ENCODE measurements around the gene PDE8A.
A peak's percentile ranks its signal among the peaks of the same experiment; 100 is the strongest.

Gene PDE8A

DNA sequence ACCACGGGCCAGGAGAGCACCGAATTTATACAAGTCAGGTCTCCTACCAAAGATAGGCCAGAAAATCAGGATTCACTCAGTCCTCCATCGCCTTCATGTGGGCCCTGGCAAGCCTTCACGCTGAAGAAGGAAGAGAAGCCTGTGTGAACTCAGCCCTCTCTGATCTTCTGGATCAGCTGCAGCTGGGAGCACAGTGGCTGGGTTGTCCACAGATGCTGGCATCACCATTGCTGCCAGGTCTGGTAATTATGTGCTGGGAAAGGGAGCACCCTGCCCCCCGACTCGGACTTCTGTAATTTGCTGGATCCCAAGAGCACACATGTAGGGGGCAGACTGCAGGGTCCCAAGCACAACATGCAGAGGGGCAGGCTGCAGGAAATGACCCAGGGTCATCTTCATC, 12.4 kb upstream of the PDE8A start:
- no peak overlapping the region for H3K27ac ChIP-seq

GRCh38 chr15:84970843-84971242, 10.8 kb upstream of the PDE8A start:
- no peak for TF ChIP-seq Cebpa-rat (IDR thresholded peaks at IDR 0.05)

More for the DNA sequence above, 12.4 kb upstream of the PDE8A start:
- Histone ChIP-seq H3K9me3 (replicated peaks in 1 of 11) (peaks cover 19 to 40% (median 31%) of the 10 kb centered on the region in 11 experiments), H3K27me3 (no peaks in the 10 kb centered on the region), H4K20me1 (no peaks in the 10 kb centered on the region), H3K36me3 (no peaks in the 10 kb centered on the region), H3K9ac (no peak overlapping the region), H3K4me1 (peaks cover 0 to 29% (median 14%) of the 10 kb centered on the region in 10 experiments; a peak in 15 of 20 replicates), H3K4me3 (no peak overlapping the region), H3K4me2 (no peak overlapping the region)
- no peak for TF ChIP-seq Cebpa-rat (IDR thresholded peaks at IDR 0.05)

DNA sequence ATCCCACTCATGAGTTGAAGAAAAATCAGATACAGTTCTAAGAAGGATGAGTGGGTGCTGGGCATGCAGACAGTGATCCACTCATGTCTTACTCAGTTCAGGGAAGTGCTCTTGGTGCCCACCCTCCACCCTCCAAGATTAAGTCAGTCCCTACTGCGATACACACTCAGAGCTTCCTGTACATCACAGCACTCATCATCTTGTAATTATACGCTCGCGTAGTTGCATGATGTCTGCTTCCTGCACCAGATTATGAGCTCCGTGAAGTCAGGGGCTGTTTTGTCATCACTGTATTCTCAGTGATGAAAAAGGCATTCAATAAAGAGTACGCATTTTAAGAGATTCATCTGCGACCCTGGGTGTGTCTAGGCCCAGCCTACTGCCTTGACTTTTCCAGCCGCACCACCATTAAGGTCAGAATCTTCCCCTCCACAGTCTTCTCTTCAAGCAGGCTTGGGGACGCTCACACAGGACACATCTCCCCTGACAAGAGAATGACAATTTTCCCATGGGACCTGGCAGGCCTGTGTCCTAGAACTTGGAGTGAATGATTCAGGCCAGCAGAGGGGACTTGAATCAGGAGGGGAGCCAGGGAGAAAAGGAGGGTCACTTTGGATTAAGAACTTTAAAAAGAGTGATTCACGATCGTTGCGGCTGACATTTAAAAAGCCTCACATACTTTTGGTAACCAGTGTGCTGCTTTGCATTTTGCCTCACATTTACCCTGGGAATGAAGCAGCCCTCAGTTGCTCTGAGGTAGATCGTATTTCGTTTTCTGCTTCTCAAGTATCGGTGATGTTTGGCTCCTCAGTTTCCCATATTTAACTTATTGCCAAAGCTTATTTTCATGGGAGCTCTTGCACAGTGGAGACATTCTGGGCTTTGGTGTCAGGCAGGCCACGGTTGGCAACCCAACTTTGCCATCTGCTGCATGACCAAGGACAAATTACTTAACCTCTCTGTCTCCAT, 7.9 kb upstream of the PDE8A start:
- Histone ChIP-seq H3K4me3 (no peak overlapping the region), H3K36me3 (no peaks in the 10 kb centered on the region), H3K4me2 (peak overlapping the region in 2 of 11 experiments; percentile 18 to 29; a peak in 3 of 22 replicates), H3K4me1 (peaks cover 0 to 16% (median 0%) of the 10 kb centered on the region in 10 experiments; a peak in 7 of 20 replicates), H3K27ac (no peak overlapping the region), H3K9ac (no peak overlapping the region), H4K20me1 (no peaks in the 10 kb centered on the region; a peak in 1 of 22 replicates), H3K9me3 (replicated peaks in 1 of 11) (peaks cover 0 to 2% (median 0%) of the 10 kb centered on the region in 11 experiments; a peak in 4 of 22 replicates), H3K27me3 (peaks cover 0 to 12% (median 6%) of the 10 kb centered on the region in 11 experiments; a peak in 16 of 22 replicates)
- TF ChIP-seq Cebpa-rat (IDR thresholded peaks at IDR 0.05), result no peak

More at GRCh38 chr15:84970843-84971242, 10.8 kb upstream of the PDE8A start:
- Histone ChIP-seq H3K9me3 (replicated peaks in 1 of 11) (peaks cover 8 to 24% (median 18%) of the 10 kb centered on the region in 11 experiments; a peak in 17 of 22 replicates), H3K4me2 (peak overlapping the region in 1 of 11 experiments; percentile 37; a peak in 1 of 22 replicates), H3K27me3 (no peaks in the 10 kb centered on the region), H3K4me1 (peaks cover 0 to 26% (median 12%) of the 10 kb centered on the region in 10 experiments; a peak in 15 of 20 replicates), H3K9ac (no peak overlapping the region), H4K20me1 (no peaks in the 10 kb centered on the region), H3K4me3 (no peak overlapping the region), H3K36me3 (no peaks in the 10 kb centered on the region), H3K27ac (no peak overlapping the region)

DNA sequence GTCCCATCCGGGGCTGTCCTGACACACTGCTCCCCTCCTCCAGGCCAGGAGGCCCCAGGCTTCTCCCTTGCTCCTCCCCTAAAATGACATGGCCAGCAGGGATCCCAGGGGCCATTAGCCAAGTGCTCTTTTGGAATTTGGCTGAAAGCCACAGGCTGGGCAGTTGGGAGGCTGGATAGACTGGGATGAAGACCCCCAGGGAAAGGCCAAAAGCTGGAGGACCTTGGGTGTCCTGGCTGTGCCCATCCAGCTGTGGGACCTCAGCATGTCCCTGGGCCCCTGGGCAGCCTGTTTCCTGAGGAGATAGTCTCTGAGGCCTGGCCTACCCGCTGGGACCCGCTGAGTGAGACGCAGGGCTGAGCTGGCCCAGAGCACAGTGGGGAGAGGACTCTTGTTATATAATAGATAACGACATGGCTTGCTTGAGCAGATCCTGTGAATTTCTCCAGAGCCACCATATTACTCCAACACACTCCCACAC, 5.7 kb upstream of the PDE8A start:
- Histone ChIP-seq H4K20me1 (no peaks in the 10 kb centered on the region; a peak in 1 of 22 replicates), H3K36me3 (no peaks in the 10 kb centered on the region), H3K27ac (no peak overlapping the region), H3K9me3 (replicated peaks in 1 of 11) (no peaks in the 10 kb centered on the region), H3K4me2 (no peak overlapping the region), H3K4me1 (peaks cover 0 to 17% (median 6%) of the 10 kb centered on the region in 10 experiments; a peak in 13 of 20 replicates), H3K27me3 (peaks cover 6 to 26% (median 19%) of the 10 kb centered on the region in 11 experiments; a peak in 21 of 22 replicates), H3K9ac (no peak overlapping the region), H3K4me3 (no peak overlapping the region)
- TF ChIP-seq Cebpa-rat (IDR thresholded peaks at IDR 0.05), result no peak

DNA sequence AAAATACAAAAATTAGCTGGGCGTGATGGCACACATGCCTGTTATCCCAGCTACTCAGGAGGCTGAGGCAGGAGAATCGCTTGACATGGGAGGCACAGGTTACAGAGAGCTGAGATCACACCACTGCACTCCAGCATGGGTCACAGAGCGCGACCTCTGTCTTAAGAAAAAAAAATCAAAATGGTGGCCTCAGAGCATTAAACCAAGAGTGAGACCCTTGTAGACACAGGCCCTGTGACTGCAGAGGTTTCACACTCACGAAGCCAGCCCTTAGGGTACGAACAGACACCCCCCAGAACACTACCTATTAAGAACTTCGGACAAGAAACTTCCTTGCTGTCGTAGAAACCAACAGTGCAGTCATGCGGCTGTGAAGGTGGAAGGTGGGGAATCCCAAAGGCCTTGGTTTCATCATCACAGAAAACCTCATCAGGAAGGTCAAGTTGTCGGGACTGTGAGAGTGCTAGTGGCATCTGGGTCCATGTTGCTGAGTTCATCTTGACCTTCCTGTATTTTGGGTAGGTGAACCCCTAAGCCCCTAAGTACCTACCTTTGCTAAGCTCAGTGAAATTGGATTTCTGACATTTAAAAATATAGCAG, 4.8 kb upstream of the PDE8A start:
- peaks cover 0 to 5% (median 0%) of the 10 kb centered on the region in 11 experiments; a peak in 7 of 22 replicates for H4K20me1 ChIP-seq
- no peak overlapping the region for H3K4me3 ChIP-seq
- no peaks in the 10 kb centered on the region for H3K36me3 ChIP-seq
- H3K9me3 ChIP-seq (replicated peaks in 1 of 11), result no peaks in the 10 kb centered on the region
- H3K27me3 ChIP-seq, result peaks cover 6 to 34% (median 25%) of the 10 kb centered on the region in 11 experiments; a peak in 21 of 22 replicates
- H3K4me1 ChIP-seq, result peaks cover 0 to 17% (median 7%) of the 10 kb centered on the region in 10 experiments; a peak in 15 of 20 replicates
- no peak overlapping the region for H3K4me2 ChIP-seq
- no peak for TF ChIP-seq Cebpa-rat (IDR thresholded peaks at IDR 0.05)
- no peak overlapping the region for H3K9ac ChIP-seq
- no peak overlapping the region for H3K27ac ChIP-seq

DNA sequence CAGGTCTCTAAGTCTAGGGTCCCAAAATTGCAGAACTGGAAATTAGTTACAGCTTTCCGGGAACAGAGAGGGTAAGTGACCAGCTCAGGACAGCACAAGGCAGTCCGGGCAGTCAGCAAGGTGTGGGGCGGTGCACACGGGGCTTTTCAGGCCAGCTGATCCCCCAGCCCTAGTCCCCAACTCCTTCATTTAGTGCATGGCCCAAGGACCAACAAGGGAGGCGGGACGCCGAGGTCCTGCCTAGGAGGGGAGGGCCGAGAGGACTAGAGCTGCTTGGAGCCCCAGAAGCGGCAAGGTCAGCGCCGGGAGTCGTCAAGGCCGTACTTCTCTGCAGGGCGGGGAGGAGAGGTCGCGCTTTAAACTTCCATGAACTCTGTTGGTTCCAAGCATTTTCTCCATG, 2.0 kb upstream of the PDE8A start:
- Histone ChIP-seq H3K27ac (no peak overlapping the region), H3K4me3 (peak overlapping the region in 7 of 10 experiments; percentile 73 to 92 (median 87); a peak in 10 of 20 replicates), H3K27me3 (peaks cover 27 to 62% (median 53%) of the 10 kb centered on the region in 11 experiments)

DNA sequence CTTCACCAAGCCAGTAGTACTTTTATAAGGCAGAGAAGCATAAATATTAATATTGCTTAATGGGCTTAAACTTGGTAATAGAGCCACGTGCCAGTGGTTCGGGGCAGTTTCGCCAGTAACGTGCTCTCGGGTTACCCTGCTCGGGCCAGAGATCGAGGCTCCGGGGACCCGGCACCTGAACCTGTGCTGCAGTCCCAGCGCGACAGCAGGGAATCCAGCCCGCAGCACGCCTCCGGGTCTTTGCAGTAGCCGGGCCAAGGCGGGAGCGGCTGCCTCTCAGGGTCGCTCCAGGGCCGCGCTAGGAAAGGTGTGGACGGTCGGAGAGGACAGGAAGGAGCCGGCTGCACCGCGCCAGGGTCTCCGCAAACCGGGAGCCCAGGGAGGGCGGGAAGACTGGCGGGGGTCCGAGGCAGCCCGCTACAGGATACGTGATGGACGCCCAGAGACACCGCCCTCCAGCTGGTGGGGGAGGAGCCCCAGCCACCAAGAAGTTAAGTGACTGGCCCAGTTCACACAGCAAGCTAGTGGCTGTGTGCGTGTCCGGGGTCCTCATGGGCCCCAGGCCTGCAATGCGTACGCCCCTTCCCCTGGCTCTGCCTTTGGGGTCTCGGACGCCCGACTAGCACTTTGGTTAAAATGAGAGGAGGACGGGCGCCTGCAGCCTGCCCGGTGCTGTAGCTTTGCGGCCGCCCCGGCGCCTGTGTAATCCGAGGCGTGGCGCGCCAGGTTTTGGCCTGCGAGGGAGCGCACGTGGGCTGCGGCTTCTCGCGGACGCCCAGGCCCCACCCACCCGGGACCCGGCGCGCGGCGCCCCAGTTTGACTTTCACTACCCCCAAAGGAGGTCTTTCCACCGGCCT, 1.2 kb upstream of the PDE8A start:
- H3K4me2 ChIP-seq, result peak overlapping the region; percentile 77 to 93 (median 85)
- peak overlapping the region; percentile 69 to 92 (median 86) for H3K4me3 ChIP-seq
- H3K36me3 ChIP-seq, result 0 out of 22 replicates have a peak, but pooled peaks cover 0 to under 1% (median 0%) of the 10 kb centered on the region in 11 experiments
- H3K27me3 ChIP-seq, result peaks cover 27 to 65% (median 57%) of the 10 kb centered on the region in 11 experiments
- TF ChIP-seq Cebpa-rat (IDR thresholded peaks at IDR 0.05), result no peak
- H3K9me3 ChIP-seq (replicated peaks in 1 of 11), result no peaks in the 10 kb centered on the region
- peak overlapping the region; percentile 75 to 92 (median 85) for H3K9ac ChIP-seq
- H3K4me1 ChIP-seq, result peaks cover 16 to 36% (median 24%) of the 10 kb centered on the region in 10 experiments; a peak in 18 of 20 replicates
- peaks cover 10 to 38% (median 32%) of the 10 kb centered on the region in 11 experiments for H4K20me1 ChIP-seq
- H3K27ac ChIP-seq, result peak overlapping the region; percentile 78 to 91 (median 85)

More for the DNA sequence above, 2.0 kb upstream of the PDE8A start:
- Histone ChIP-seq H3K36me3 (no peaks in the 10 kb centered on the region), H4K20me1 (peaks cover 10 to 33% (median 25%) of the 10 kb centered on the region in 11 experiments; a peak in 21 of 22 replicates), H3K9me3 (replicated peaks in 1 of 11) (no peaks in the 10 kb centered on the region), H3K9ac (no peak overlapping the region), H3K4me2 (peak overlapping the region; percentile 77 to 93 (median 85)), H3K4me1 (peaks cover 16 to 32% (median 24%) of the 10 kb centered on the region in 10 experiments; a peak in 18 of 20 replicates)
- no peak for TF ChIP-seq Cebpa-rat (IDR thresholded peaks at IDR 0.05)
